Testis (tissue), 3 donors: ENCODE data around the gene EFCAB9. TPM values are rescaled to one million over a fixed set of nuclear protein-coding genes. Genes with fewer than 3 reads are reported as not detected.

Source experiments
- DNase-seq: peaks from one replicate; pipeline ENCODE4 v3.0.0-alpha.2; 2019
- H3K27ac ChIP-seq, 2 donors: fragments of 200-600 bp; sonication (generic); one replicate each; pipeline ENCODE4 v1.5.1; 2019
- H3K27me3 ChIP-seq: fragments of 200-600 bp; sonication (generic); one replicate; pipeline ENCODE4 v1.5.1; 2019
- H3K36me3 ChIP-seq: fragments of 200-600 bp; sonication (generic); one replicate; pipeline ENCODE4 v1.5.1; 2017; ENCODE audit warnings: low read depth; ENCODE audit errors: missing control alignments
- H3K4me1 ChIP-seq: fragments of 200-600 bp; sonication (generic); one replicate; pipeline ENCODE4 v1.5.1; 2019
- H3K4me3 ChIP-seq, 2 donors: fragments of 200-600 bp; sonication (generic); one replicate each; pipeline ENCODE4 v1.5.1; 2017 to 2019
- H3K9me3 ChIP-seq: fragments of 200-600 bp; sonication (generic); one replicate; pipeline ENCODE4 v1.5.1; 2017
- POLR2A ChIP-seq: fragments of 450-650 bp; IDR thresholded peaks from one replicate; pipeline ENCODE4 v1.6.1; 2017; ENCODE audit warnings: antibody characterized with exemption, mild to moderate bottlenecking, moderate library complexity
- WGBS, 2 donors: methylation state at CpG; one replicate each; pipeline ENCODE4 v1.1.5; 2018; 5-methylcytosine and 5-hydroxymethylcytosine counted together
- intact Hi-C: fragments of 100-400 bp; cut with DNase I; formaldehyde crosslinking; loops from one replicate; pipeline ENCODE4 v1.15.1; 2023; ENCODE audit warnings: low total_unique reads
- polyA plus RNA-seq: library from polyadenylated mRNA; stranded (reverse); fragments of 350-450 nt; fragmentation: Illumina TruSeq; extraction: RNeasy Lipid Tissue Mini Kit (QIAGEN cat#74804); gene quantifications from one replicate; pipeline ENCODE4 v1.2.3, GENCODE V29; 2014; ENCODE audit warnings: low read depth, low replicate concordance; ENCODE audit not compliant: insufficient read depth
- total RNA-seq, 2 donors: library from RNA; depleted of rRNA; stranded (reverse); fragments of >200 nt; gene quantifications; one replicate each; pipeline ENCODE4 v1.2.3, GENCODE V29; 2016
- TF ChIP-seq, protein P1 (sequence below), 3 experiments: fragments of 450-650 bp in 2 of 3; fragments of 200-600 bp in 1 of 3; sonication (generic) in 1 of 3; IDR thresholded peaks; one replicate each; pipeline ENCODE4 v1.5.1; 2016 to 2019; ENCODE audit warnings: antibody characterized with exemption in 3 of 3, mild to moderate bottlenecking in 2 of 3, moderate library complexity in 1 of 3

EFCAB9 gene
- total and polyA plus RNA-seq, 3 donors from 2014 or later = 5.5 to 11.7 (median 5.7) TPM

DNA sequence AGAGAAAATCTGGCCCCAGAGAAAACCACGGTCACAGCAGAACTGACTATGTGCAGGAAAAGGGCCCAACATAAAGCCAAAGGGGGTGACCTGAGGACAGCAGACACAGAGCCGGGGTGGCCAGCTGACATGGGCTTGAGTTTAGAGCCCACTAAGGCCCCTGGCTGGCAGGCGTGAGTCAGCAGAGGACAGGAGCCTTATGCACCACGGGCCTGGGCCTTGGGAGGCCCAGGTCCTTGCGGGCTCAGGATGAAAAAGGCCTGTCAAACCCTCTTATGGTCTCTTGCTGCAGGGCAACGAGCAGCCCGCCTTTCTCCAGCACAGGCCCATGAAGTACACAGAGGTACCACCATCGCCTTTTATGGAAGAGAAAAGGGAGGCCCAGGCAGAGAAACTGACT is 25.7 kb upstream of the EFCAB9 start:
- Histone ChIP-seq H3K4me1 (peaks cover 47% of the 10 kb centered on the region), H3K27ac (peak overlapping the region in 1 of 2 donors; percentile 24)

DNA sequence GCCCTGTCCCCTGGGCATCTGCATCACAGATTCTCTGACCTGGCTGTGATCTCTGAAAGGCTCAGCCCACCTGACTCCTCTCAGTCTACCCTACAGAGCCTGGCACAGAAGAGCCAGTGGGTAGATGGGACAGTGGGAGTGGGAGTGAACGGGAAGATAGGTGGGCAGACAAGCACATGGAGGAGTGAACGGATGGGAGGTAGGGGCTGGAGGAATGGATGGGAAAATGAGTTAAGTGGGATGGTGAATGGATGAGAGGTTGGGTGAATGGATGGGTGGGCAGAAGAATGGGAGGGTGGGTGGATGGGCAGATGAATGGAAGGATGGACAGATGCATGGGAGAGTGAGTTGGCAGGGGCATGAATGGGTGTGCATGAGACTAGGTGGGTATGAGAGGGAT is 24.8 kb upstream of the EFCAB9 start:
- no peak overlapping the region for H3K4me3 ChIP-seq
- TF ChIP-seq, protein P1, sequence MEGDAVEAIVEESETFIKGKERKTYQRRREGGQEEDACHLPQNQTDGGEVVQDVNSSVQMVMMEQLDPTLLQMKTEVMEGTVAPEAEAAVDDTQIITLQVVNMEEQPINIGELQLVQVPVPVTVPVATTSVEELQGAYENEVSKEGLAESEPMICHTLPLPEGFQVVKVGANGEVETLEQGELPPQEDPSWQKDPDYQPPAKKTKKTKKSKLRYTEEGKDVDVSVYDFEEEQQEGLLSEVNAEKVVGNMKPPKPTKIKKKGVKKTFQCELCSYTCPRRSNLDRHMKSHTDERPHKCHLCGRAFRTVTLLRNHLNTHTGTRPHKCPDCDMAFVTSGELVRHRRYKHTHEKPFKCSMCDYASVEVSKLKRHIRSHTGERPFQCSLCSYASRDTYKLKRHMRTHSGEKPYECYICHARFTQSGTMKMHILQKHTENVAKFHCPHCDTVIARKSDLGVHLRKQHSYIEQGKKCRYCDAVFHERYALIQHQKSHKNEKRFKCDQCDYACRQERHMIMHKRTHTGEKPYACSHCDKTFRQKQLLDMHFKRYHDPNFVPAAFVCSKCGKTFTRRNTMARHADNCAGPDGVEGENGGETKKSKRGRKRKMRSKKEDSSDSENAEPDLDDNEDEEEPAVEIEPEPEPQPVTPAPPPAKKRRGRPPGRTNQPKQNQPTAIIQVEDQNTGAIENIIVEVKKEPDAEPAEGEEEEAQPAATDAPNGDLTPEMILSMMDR (IDR thresholded peaks at IDR 0.05) = no peak
- no peak for TF ChIP-seq POLR2A
- DNase-seq = no peak
- WGBS, 2 donors = 71 to 78% methylated on average over 2 of the region's 2 CpGs
- no peaks in the 10 kb centered on the region for H3K9me3 ChIP-seq
- intact Hi-C loops = no loop called here
- no peak overlapping the region for H3K27ac ChIP-seq
- peaks cover 39% of the 10 kb centered on the region for H3K4me1 ChIP-seq
- H3K36me3 ChIP-seq = no peaks in the 10 kb centered on the region
- H3K27me3 ChIP-seq = no peaks in the 10 kb centered on the region

More for the DNA sequence above, 25.7 kb upstream of the EFCAB9 start:
- intact Hi-C loops = no loop called here
- DNase-seq = no peak
- Histone ChIP-seq H3K4me3 (no peak overlapping the region), H3K9me3 (no peaks in the 10 kb centered on the region), H3K36me3 (no peaks in the 10 kb centered on the region), H3K27me3 (no peaks in the 10 kb centered on the region)
- WGBS, 2 donors = 86 to 87% methylated on average over 6 to 8 of the region's 8 CpGs
- TF ChIP-seq, protein P1 (IDR thresholded peaks at IDR 0.05) = no peak
- TF ChIP-seq POLR2A = no peak

DNA sequence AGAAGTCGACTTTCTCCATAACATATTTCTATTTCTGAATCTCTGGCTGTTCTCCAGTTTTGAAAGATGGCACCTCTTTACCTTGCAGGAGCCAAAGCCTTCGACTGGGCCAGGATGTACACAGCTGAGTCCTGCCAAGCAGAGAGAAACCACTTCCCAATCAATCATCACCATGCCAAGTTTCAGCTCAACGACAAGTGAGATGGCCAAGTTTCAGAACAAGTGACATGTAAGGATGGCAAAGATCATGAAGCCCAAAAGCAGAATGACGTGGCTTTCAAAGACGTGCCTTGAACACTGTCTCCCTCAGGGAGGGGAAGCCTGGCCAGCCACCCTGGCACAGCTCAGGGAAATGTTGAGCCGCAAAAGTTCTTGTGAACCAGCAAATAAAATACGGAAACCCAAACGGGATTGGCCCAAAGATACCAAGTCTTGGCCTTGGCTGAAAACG is 23.7 kb upstream of the EFCAB9 start:
- no peaks in the 10 kb centered on the region for H3K36me3 ChIP-seq
- intact Hi-C loops = no loop called here
- 56 to 64% methylated on average over 9 of the region's 9 CpGs for WGBS, 2 donors
- no peak for TF ChIP-seq POLR2A
- TF ChIP-seq, protein P1 (IDR thresholded peaks at IDR 0.05) = no peak
- no peak for DNase-seq
- no peak overlapping the region for H3K4me3 ChIP-seq
- H3K27ac ChIP-seq = no peak overlapping the region
- no peaks in the 10 kb centered on the region for H3K27me3 ChIP-seq
- H3K4me1 ChIP-seq = peaks cover 37% of the 10 kb centered on the region
- H3K9me3 ChIP-seq = no peaks in the 10 kb centered on the region

DNA sequence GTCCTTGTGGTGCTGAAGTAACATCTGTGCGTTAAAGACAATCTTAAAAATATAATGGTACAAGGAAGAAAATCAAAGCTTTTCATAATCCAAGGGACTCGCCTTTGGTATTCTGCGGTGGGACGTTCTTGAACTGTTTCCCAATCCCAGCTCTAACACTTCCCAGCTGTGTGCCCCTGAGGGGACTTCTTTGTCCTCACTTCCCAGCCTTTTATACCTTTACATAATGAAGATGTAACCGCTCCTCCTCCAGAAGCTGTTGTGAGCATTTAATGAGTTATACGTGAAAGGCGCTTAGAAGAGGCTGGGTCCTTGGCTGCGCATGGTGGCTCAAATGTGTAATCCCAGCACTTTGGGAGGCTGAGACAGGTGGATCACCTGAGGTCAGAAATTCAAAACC is 22.9 kb upstream of the EFCAB9 start:
- 86 to 88% methylated on average over 8 of the region's 8 CpGs for WGBS, 2 donors
- peaks cover 33% of the 10 kb centered on the region for H3K4me1 ChIP-seq

More for the DNA sequence above, 22.9 kb upstream of the EFCAB9 start:
- DNase-seq = no peak
- H3K27ac ChIP-seq = no peak overlapping the region
- no peaks in the 10 kb centered on the region for H3K36me3 ChIP-seq
- no peaks in the 10 kb centered on the region for H3K9me3 ChIP-seq
- no peaks in the 10 kb centered on the region for H3K27me3 ChIP-seq
- H3K4me3 ChIP-seq = no peak overlapping the region
- TF ChIP-seq POLR2A = no peak
- TF ChIP-seq, protein P1 (IDR thresholded peaks at IDR 0.05) = no peak
- intact Hi-C loops = no loop called here
